Activated CD4-positive, CD25-positive, alpha-beta regulatory T cell treated with anti-CD3 and anti-CD28 coated beads, Interleukin-2, amount 50 U/mL, for 24 hours (primary cell): Measurements from ENCODE around the gene RASSF5.
"Not testable (repeated sequence)": the region's sequence is repeated elsewhere in the genome, so short reads cannot be mapped to it uniquely, and the experiment has no call there.

Experiments
- ATAC-seq, 2 donors: fragments of 150-1000 bp; cut with Tn5 transposase; one replicate each; pipeline ENCODE4 v1.10.0; 2021; ENCODE audit warnings: mild to moderate bottlenecking in 1 of 2, moderate library complexity in 1 of 2

The RASSF5 gene

DNA sequence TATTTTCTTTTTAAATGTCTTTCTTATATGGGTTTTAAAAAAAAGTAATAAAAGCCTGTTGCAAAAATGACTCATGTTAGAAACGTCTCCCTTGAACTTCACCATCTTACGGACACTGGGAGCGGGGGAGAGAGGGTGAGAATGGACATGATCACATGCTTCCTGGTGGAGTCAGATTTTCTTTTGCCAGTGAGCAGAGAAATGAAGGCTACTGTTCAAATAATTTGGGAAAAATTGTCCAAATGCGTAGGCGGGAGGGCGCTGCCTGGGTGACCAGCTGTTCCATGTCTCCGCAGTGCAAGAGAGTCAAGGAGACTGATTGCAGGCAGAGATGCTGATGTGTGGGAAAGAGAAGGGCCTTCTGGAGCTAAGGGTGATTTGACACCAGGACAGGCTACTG is 81.9 kb downstream of the RASSF5 start:
- ATAC-seq = no peak

DNA sequence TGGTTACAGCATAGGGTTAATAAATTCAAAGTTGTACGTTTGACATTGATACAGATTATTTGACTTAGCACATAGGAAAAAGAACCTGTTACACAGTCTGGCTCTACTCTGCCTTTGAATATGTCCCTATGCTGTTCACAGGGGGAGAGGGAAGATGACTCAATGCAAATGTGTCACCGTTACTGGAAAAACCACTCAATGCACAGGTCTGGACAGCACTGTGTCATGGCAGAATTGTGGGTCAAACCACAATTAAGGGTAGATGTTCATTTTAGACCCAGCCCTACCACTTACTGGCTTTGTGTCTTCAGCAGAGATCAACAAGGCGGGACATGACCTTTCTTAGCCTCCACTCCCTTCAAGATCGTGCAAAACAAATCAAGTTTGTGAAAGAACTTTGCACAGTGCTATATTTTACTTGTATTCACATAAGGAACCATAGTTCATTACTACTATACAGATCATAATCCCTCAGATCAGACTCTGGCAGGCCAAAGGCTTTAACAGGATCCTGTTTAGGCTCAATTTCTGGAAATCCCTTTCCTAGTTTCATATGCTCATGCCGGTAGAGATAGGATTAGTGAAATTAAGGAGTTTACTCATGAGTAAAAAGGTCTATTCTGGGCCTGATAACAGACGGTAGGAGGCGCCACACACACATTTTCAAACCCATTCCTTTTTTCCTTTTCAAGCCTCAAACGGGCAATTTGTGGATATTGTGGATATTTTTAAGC is 82.9 kb downstream of the RASSF5 start:
- peak; percentile 96 for ATAC-seq

DNA sequence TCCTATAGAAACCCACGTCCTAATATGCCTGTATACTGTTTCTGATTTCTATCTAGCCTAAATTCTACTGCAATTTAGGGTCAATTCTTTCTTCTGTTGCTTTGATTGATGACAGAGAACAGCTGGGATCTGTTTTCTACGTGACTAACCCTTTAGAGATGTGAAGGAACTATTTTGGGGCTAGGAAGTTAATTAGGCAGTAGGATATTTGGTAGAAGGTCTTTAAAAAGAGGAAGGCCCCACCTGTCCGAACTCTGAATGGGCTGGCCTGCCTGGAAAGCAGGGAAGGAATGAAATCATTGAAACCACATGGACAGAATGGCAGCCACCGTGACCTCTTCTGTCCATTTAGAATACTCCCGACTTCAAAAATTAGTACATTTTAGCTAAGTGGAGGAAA is 83.9 kb downstream of the RASSF5 start:
- ATAC-seq = no peak

DNA sequence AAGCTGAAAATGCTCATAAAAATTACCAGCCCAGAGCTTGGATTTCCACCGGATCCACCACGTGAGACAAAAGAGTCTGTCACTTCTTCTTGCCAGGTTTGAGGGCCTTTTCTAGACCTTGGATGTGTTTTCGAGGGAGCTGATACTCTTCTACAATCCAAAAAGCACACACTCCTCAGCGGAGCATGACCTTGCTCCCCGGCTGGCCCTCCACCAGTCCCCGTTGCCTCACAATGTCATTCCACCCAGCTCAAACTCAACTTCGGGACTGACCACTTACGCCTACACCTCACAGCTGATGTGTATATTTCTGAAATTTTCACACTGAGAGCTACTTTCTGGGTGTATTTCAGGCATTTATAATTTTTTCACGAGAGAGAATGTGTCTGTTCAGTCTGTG is 84.4 kb downstream of the RASSF5 start:
- no peak for ATAC-seq

DNA sequence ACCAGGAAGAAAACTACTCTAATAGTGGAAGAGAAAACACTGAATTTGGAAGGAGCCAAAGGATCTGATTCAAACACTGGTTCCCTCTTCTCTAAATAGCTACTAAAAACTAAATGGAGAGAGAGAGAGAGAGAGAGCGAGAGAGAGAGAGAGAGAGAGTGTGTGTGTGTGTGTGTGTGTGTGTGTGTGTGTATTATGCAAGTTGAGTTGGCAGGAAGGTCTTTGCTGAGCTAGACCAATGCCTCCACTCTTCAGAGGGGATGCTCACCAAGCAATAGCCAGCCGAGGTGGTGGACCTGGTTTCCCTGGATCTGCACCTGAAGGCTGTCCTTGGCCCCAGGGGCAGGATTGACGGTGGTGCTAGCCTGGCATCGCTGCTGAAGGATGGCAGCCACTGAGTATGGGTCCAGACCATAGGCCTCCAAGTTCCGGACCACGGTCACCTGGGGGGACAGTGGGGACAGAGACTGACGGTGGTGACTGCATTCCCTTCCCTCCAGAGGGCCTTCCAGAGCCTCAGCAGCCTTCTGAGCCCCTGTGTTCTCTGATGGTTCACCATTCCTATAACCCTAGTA is 86.1 kb downstream of the RASSF5 start:
- no peak for ATAC-seq

DNA sequence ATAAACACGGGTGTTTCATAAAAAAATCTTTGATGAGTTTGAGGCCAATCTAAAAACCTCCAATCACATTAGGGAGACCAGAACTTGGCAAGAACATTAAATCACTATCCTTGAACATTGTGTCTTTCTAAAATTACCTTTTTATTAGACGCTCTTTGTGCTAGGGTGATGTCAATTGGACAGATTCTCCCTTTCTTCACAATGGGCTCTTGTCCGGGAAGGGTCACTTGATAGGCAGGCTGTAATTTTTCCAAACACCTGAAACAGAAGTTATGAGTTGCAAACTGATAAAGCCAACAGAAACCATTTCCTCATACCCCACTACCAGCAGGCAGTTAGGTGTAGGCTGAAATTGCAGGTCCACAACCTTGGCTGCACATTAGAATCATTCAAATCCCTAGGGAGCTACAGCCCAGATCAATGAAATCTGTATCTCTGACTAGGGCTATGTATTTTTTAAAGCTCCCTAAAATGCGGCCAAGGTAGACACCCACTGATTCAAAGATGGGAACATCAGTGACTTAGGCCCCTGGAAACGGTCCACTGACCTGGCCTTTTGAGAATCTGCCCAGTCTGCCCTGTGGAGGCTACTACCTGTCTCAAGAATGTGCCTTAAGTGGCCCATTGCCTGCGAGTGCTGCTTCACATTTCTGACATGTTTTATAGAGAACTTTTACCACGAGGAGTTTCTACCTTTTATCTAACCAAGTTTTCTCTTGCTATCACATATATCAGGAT is 88.4 kb downstream of the RASSF5 start:
- no peak for ATAC-seq

DNA sequence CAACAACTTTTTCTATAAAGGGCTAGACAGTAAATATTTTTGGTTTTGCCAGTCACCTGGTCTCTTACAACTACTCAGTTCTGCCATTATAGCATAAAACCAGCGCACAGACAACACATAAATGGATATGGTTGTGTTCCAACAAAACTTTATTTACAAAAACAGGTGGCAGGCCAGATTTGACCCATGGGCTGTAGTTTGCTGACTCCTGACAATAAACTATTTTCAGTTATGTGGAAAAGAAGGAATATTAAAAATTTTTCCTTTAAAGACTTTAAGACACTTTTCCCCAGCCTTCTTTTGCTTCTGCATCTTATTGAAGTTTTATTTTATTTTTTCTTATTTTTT is 89.0 kb downstream of the RASSF5 start:
- no peak for ATAC-seq

DNA sequence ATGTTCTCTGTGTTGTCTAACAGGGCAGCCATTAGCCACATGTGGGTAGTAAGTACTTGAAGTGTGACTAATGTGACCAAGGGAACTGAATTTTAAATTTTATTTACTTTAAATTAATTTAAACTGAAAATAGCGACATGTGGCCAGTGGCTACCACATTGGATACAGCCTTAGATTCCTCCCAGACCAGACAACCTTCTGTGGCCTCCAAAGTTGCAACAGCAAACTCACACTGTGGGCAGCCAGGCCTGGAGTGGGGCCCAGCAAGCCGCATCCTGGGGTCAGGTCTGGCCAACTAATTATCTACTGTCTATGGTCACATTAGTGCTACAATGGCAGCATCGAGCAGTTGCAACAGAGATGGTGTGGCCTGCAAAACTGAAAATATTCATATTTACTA is 93.2 kb downstream of the RASSF5 start:
- ATAC-seq = no peak

DNA sequence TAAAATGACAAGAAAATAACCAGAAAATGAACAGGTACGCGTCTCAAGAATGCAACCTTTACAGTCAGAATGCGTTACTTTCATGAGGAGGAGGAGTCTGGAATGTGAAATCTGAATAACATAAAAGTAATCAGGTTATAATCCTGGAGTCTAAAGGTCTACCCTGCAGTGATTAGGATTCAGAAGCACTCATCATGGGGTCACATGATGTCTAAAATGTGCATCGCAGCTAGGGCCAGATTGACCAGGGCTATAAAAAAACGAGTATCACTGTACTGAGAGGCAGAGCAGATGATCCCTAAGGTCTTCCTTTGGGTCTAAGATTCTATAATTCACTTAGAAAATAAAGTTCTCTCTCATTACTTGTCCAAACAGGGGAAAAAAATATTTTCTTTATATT is 97.5 kb downstream of the RASSF5 start:
- no peak for ATAC-seq

DNA sequence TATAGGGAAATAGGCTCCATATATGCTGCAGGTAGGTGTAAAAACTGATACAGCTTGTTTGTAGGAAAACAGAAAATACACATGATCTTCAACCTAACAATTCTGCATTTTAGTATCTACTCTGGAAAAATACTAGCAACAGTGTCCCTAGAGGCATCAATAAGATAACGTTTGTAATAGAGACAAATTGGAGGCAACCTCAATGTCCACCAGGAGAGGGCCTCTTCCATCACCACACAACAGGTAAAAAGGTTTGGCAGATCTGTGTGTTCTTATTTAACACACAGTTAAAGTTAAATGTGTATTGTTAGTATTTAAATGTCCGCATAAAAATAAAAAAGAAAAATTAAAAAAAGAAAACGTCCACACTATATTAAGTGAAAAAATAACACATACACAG is 99.5 kb downstream of the RASSF5 start:
- ATAC-seq = no peak

DNA sequence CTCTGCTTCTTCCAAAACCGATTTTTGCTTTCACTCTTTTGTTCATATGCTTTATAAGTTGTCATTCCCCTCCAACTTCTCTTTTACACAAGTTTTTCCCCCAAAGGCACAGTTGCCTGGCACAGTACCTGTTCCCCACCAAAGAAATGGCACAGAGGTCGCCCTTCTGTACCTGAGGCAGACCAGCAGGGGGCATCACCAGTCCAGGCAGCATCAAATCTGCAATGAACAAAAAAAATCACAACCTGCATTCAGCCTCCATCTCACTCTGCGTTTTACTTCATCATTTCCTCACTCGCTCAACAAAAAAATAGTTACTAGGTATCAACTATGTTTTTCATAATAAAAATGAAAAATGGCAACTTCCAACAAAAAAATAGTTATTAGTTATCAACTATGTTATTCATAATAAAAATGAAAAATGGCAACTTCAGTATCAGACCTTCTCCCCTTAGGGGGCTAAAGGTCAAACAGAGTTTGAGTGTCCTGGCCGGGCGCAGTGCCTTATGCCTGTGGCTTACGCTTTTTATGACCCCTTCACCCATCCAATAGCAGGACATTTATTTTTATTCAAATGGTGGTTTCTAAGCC is 100.9 kb downstream of the RASSF5 start:
- ATAC-seq = no peak

DNA sequence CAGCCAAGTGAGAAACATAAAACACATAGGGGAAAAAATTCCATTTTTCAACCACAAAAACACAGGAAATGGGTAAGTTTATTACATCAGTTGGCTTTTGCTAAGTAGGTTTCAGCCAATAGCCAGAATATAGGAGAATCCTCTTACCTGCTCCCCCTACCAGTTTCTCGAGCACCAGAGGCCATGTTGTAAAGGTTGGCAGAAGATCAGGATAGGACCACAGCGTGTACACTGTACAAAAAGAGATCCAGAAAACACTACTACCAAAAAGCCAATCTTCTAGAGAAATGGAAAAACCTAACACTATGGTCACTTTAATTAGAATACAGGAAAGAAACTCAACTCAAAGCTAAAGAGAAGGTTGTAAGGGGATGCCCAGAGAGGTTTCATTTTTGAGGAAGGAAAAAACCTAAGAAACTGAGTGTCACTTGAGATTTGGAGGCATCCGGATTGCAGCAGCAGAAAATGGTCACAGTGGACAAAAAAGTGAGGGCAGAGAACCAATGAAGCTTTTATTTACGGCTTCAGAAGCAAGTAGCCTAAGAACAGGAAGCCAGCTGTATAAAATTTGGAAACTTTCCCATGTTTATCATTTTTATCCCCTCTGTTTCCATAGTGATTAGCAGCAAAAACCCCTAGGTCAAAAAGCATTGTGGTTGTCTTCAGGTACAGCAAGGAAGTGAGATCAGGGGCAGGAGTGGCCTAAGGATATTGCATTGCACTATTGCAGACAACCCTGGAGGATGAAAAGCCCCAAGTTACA is 102.1 kb downstream of the RASSF5 start:
- peak in 1 of 2 donors; percentile 5 for ATAC-seq

DNA sequence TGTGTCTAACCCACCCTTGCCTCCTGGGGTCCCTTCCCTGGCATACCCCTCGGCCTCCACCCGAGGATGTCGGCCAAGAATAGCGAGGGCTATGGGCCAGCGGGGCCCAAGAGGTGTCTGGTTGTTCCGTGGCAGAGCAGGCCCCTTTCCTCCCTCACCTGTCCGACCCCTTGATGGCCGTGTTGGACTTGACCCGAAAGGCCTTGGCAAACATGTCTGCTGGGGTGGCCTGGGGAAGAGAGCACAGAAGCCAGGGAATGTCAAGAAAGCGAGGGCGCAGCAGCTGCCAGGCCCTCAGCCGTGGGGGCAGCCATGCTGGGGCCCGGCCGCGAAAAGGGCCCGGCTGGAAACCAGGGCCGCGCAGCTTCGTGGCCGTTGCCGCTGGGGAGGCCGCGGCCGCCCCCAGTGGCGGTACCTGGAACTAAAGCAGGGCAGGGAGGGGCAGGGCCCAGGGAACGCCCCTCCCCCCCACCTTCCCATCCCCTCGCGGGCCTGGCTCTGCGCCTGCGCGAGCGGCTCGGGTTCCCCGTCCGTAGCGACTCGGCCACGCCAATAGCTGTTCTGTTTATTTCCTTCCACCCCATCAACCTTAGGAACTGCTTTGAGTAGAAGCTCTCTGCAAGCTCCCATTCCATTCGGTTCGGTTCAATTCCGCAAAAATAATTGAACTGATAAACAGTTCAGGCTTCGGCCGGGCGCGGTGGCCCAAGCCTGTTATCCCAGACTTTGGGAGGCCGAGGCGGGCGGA is 105.0 kb downstream of the RASSF5 start, which contains the start of gene EIF2D:
EIF2D (minus strand) TSS at position 337 of the 748 bp plus-strand sequence; CDS start at position 214, 123 bp downstream.
- ATAC-seq = peak; percentile 93 to 97

DNA sequence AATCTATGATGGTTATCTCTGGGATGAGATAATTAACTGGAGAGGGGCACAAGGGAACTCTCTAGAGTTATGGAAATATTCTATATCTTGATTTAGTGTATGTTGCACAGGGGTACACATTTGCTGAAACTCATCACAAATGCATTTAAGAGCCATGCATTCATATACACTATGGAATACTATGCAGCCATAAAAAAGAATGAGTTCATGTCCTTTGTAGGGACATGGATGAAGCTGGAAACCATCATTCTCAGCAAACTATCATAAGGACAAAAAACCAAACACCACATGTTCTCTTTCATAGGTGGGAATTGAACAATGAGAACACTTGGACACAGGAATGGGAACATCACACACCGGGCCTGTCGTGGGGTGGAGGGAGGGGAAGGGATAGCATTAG is 119.1 kb downstream of the RASSF5 start:
- not testable (repeated sequence) for ATAC-seq

DNA sequence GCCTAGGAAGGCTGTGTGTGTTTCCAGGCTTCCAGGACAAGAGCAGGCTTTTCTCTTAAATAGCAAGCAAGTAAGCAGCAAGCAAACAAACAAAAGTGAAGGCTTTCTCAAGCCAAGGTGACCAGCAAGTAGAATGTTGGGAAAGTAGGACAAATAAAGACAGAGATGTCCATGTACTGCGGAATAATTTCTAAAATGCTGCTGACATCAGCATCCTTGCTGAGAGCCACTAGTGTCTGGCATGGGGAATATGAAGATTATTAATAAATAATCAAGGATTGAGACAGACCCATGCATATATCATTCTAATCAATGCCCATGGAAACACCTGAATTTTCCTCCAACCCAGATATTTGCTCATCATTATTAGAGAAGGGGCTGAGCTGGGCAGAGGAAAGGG is 121.6 kb downstream of the RASSF5 start:
- no peak for ATAC-seq

DNA sequence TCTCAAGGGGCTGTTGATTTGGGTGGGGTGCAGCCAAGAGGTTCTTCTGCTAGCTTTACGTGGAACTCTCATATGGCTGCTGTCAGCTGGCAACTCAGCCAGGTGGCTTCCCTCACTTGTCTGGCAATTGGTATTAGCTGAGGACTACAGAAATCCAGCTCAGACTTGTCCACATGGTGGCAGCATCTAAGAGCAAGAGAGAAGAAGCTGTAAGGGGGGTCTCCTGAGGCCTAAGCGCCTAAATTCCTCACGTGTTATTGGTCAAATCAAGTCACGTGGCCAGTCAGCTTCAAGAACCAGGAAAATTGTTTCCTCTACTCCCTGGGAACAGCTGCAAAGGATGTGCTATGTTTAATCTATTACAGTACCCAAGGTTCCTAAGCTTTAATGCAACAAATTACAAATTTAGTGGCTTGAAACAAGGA is 123.8 kb downstream of the RASSF5 start:
- no peak for ATAC-seq

DNA sequence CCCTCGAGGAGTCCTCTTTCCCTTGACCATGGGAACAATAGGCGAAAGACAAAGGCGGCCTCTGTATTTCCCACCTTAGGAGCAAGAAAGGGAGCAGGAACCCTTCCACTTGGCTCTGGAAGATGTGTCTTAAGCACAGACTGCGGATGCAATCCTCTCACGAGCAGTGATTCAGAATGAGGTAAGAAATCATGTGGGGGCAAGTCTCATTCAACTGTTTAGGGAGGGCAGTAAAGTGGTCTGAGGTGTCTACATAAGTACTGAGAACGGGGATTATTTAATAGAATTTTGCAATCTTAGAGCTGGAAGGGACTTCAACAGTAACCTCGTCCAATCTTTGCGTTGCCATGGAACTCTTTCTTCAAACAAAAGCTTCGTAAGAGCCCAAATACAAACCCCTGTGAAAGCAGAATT is 126.4 kb downstream of the RASSF5 start:
- ATAC-seq = no peak

DNA sequence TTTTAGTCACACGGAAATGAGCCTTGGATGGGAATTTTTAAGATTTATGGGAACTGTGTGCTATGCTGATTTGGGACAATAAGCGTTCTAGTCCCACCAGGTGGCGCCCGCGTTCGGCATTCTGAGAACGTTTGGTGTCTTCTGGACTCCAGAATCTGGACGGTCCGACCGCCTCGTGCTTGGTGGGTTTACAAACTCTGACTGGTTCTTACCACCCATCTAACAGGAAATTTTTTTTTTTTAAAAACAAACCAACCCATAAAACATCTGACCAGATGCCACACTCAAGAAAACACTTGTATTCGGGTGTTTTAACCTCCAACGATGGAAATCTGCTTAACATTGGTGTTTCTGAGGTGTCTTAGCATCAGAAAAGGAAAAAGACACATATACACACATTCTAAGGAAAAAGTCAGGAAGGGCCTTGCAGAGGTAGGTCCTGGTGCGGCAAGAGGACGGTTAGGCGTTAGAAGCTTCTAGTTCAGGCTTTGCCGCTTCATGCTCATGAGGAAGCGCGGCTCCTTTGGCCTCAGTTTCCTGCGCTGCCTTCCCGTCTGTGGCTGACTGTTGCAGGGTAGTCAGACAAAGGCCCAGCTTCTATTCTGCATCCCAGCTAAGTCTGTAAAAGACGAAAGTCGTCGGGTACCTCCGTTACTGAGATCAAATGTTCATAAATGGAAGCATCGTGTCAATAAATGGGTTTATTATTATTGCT is 127.2 kb downstream of the RASSF5 start:
- no peak for ATAC-seq

DNA sequence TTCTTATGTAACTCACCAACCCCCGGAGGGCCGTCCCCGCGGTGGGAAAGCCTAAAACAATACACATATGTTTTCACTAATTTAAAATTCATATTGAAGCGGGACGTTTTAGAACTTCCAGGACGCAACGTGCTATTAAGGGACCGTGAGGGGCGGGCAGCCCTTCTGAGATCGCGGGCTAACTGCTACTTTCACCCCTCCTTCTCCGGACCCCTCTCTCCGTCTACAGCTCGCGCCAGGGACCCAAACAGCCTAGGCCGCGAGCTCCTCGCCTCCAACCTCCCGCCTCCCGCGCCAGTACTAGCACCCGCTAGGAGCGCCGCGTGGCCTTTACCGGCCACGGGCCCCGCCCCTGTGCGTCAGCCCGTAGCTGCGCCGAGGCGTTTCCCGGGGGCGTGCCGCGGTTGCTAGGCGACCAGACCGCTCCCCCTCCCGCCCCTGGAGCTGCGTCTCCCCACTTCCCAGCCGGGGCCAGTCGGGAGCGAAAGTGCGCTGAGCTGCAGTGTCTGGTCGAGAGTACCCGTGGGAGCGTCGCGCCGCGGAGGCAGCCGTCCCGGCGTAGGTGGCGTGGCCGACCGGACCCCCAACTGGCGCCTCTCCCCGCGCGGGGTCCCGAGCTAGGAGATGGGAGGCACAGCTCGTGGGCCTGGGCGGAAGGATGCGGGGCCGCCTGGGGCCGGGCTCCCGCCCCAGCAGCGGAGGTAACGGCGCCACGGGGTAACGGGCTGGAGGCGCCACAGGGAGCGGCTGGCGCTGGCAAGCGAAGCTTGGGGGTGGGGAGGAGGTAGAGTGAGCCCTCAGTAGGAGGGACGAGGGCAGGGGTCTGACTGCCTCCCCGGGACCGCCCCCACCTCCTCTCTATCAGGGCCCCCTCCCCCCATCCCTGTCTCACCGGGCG is 128.0 kb downstream of the RASSF5 start, which contains the start of gene DYRK3:
DYRK3 (plus strand) TSS at position 457 of the 898 bp plus-strand sequence; CDS start at position 625, 168 bp downstream.
- peak; percentile 97 for ATAC-seq

DNA sequence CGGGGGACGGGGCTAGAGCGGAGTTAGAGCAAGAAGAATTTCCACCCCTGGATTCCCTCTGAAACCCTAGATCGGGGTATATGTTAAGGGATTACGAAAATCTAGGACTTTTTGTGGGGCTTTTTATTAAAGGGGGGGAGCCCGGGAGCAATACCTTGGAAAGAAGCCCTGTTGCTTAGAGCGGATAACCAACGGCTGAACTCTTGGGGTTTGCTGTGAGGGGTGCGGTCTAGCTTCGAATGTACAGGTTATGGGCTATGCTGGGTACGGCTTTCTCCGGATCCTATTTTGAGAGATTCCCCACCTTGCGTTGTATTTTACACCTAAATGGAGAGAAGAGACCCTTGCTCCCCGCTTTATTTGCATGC is 128.6 kb downstream of the RASSF5 start:
- ATAC-seq = no peak
